HG02610 (cell line): ENCODE measurements around the gene TFEC.

Experiments used
- ATAC-seq: cut with Tn5 transposase; IDR thresholded peaks from one replicate; pipeline ENCODE4 v1.9.1; 2021; ENCODE audit warnings: mild to moderate bottlenecking, moderate library complexity; ENCODE audit not compliant: unreplicated experiment

TFEC gene

DNA sequence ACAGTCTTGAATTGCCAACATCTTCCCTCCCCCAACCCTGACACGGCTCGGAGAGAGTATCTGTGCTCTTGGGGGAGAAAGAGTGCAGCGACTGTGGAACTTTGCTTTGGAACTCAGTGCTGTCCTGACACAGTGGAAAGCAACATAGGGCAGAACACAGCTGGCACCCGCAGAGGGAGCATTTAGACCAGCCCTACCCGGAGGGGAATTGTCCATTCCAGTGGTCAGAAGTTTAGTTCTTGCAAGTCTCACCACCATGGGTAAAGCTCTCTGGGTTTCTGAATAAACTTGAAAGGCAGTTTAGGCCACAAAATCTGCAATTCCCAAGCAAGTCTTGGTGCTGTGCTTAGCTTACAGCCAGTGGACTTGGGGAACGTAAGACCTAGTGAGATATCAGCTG, 34.9 kb downstream of the TFEC start:
- no peak for ATAC-seq

- no peak for ATAC-seq
These were observed 42.2 kb downstream of the TFEC start for GRCh38 chr7:115988401-115988800.

DNA sequence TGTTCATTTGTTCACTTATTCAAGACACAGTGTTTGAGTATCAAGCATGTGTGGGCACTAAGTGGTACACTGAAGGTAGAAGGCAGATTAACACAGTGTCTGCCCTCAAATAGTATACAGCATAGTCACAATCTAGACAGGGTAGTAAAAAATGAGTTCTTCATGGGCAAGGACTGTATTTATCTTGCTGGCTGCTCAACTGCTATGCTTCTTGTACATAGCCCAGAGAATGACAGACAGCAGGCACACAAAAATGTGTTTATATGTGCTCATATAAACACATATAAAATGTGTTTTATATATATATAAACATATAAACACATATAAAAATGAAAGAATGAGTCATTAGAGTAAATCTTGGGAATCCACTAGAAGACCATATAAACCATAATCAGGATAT, 43.1 kb downstream of the TFEC start:
- no peak for ATAC-seq

- no peak for ATAC-seq
These were observed 46.5 kb downstream of the TFEC start for GRCh38 chr7:115984105-115984504.

DNA sequence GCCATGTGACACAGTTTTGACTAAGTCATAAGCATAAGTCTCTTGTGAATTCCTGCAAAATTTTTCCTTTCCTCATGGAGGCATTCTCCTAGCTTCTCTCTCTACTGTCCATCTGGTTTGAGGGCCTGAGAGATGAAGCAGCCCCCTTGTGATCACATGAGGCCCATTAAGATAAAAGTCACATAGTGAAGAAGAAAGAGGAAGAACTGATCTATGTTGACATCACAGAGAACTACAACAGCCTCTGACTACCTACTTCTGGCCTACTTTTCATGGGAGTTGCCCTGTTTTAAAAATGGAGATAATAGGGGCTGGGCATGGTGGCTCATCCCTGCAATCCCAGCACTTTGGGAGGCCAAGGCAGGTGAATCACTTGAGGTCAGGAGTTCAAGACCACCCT, 50.4 kb downstream of the TFEC start:
- ATAC-seq, result no peak

DNA sequence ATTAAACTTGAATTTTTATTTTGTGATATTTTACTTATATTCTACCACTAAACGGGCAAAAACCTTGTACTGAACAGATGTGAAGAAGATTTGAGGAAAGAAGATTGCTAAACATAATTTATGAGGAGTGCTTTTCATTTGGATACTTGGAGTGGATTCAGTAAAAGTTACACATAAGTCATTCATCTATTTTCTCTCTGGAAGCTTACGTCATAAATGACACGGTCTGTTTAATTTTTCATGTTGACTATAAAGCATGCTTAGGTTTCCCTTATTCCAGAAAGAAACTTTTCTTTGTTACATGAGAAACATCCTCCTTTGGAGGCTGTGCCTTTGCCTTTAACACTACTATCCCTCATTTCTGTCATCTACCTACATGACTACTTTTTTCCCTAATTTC, 53.9 kb downstream of the TFEC start:
- no peak for ATAC-seq

DNA sequence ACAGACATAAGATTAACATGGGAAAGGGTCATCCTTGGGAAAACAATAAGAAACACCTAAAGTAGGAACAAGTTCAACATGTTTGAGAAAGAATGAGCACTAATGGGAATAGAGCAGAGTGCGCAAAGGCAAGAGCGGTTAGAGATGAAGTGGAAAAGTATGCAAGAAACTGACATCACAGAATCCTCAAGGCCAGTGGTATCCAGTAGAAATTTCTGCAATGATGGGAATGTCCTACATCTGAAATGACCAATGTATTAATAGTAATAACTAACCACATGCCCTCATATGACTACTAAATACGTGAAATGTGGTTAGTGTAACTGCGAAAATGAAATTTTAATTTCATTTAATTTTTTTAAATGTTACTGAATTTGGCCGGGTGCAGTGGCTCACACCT, 54.8 kb downstream of the TFEC start:
- ATAC-seq, result no peak

DNA sequence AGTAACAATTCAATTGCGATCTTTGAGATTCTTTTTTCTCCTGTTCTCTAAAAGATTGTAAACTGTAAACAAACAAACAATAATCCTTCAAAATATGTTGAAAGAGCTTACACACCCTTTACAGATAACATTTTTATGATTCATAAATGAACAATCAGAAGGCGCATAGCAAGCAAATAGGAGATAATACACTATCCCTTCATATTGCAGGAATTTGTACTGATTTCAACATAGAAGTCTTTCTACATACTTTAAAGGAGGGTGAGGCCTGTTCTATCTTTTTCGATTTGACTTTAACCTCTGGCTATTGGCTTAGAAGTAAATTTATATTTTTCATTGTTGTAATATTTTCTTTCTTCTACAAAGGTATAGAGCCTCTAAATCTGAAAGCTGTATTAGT, 57.2 kb downstream of the TFEC start:
- no peak for ATAC-seq

- no peak for ATAC-seq
These were observed 59.1 kb downstream of the TFEC start for GRCh38 chr7:115971506-115971905.

- no peak for ATAC-seq
These were observed 62.0 kb downstream of the TFEC start for GRCh38 chr7:115968596-115968995.

GRCh38 chr7:115968171-115968570, 62.4 kb downstream of the TFEC start:
- ATAC-seq, result no peak

GRCh38 chr7:115965796-115966475, 64.6 kb downstream of the TFEC start:
- no peak for ATAC-seq

GRCh38 chr7:115965236-115965635, 65.3 kb downstream of the TFEC start:
- ATAC-seq, result no peak

GRCh38 chr7:115964799-115965198, 65.8 kb downstream of the TFEC start:
- no peak for ATAC-seq

DNA sequence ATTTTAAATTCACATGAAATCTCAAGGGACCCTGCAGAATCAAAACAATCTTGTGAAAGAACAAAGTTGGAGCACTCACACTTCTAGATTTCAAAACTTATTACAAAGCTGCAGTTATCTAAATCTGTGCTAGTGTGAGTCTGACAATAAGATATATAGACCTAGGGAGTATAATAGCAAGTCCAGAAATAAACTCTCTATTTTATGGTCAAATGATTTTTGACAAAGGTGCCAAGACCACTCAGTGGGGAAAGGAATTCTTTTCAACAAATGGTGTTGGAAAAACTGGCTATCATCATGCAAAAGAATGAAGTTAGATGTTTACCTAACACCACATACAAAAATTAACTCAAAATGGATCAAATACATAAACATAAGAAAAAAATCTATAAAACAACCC, 68.2 kb downstream of the TFEC start:
- ATAC-seq, result no peak

- ATAC-seq, result no peak
These were observed 76.8 kb downstream of the TFEC start for GRCh38 chr7:115953592-115954255.

- no peak for ATAC-seq
These were observed 77.7 kb downstream of the TFEC start for GRCh38 chr7:115952832-115953231.

DNA sequence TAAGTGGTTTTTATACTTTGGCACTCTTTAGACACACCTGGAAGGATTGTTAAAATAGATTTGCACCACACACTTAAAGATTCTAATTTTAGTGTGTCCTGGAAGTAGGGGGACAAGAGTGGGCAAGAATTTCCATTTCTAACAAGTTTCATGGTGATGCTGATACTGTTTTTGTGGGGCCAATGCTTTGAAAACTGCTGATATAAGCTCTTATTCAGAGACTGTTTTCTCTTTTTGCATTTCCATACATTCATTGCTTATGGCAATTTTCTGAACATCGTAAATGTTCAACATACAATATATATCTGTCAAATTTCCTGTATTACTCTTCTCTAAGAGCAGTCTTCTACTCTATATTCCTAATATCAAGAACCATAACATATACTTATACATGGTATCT, 79.0 kb downstream of the TFEC start:
- ATAC-seq, result no peak

DNA sequence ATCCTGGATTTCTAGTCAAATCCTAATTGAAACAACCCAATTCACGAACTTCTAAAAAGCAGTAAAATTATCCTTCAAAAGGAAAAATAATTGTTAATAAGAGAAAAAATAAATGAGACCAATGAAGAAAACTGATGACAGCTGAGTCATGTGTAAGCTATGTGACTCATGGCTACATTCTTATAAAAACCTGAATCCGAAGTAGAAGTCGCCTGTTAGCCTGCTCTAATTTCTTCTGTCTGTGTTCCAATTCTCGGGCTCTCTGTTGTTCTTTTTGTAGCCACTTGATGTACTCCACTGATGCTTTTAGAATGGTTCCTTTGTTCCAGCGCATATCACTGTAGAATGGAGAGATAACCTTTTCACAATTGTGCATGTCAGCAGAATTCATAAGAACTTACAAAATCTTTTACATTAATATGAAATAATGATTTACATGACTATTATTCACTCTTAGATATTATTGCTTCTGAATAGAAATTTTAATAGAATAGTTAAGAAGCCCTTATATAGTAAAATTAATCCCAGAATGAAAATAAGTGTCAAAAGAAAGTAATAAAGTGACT, 88.8 kb downstream of the TFEC start:
- no peak for ATAC-seq

- no peak for ATAC-seq
These were observed 90.0 kb downstream of the TFEC start for GRCh38 chr7:115940460-115941060.

- ATAC-seq, result no peak
These were observed 92.6 kb downstream of the TFEC start for GRCh38 chr7:115937960-115938359.

GRCh38 chr7:115933471-115933870, 97.1 kb downstream of the TFEC start:
- no peak for ATAC-seq
